HG03342 (cell line): Measurements from ENCODE around the gene SKAP1.

Source experiments
- ATAC-seq: cut with Tn5 transposase; IDR thresholded peaks from one replicate; pipeline ENCODE4 v1.9.1; 2021; ENCODE audit warnings: mild to moderate bottlenecking, moderate library complexity; ENCODE audit not compliant: unreplicated experiment

The SKAP1 gene

DNA sequence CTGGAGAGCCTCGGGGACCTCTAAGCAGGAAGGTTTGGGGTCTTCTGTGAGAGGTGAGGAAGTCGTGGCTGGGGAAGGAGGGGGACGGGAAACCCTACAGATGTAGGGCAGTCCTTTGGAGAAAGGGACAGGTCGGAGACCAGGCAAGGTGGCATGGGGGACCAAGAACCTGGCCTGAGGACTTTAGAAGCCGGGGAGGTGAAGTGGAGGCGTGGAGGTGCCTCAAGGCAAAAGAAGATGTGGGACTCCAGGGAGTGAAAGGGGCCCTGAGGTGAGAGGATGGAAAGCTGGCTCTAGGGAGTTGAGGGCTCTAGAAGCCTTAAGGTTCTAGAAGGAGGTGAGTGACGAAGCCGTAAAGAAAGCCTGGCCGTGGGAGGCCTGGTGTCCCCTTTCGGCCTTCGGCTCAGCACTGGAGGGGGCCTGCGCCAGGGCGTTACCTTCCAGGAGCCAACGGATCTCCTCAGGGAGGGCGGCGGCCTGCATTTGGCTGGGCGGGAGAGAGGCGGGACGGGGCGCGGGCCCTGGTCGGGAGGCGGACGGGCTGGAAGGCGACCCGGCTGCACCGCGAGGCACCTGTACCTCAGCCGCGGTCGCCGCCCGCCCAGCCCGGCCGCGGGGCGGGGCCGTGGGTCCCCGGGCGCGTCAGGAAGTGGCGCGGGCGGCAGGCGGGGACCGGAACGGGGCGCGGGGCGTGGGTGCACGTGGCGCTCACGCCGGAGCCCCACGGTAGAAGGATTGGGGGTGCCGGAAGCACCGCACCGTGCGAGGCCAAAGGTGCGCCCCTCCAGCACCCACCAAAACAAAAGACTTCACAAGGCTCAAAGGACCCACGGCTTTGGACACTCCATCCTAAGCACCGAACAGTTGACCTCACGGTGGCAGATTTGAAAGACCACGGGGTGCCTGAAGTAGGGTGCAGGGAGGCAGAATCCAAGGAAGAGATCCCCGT is at the start of gene SKAP1:
Gene SKAP1 (minus strand): TSS at position 577 of the 949 bp plus-strand sequence.
- ATAC-seq, result no peak

DNA sequence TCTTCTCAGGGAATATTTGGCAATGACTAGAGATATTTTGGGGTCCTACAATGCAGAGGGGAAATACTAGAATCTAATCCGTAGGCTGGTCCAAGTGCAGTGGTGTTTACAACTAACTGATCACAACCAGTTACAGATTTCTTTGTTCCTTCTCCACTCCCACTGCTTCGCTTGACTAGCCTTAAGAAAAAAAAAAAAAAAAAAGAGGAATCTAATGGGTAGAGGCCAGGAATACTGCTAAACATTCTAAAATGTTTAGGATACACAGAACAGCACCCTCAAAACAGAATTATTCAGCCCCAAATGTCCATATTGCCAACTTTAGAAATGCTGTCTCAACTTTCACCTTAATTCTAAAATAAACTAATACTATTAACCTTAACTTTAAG is 49.0 kb upstream of the SKAP1 start:
- ATAC-seq, result no peak

DNA sequence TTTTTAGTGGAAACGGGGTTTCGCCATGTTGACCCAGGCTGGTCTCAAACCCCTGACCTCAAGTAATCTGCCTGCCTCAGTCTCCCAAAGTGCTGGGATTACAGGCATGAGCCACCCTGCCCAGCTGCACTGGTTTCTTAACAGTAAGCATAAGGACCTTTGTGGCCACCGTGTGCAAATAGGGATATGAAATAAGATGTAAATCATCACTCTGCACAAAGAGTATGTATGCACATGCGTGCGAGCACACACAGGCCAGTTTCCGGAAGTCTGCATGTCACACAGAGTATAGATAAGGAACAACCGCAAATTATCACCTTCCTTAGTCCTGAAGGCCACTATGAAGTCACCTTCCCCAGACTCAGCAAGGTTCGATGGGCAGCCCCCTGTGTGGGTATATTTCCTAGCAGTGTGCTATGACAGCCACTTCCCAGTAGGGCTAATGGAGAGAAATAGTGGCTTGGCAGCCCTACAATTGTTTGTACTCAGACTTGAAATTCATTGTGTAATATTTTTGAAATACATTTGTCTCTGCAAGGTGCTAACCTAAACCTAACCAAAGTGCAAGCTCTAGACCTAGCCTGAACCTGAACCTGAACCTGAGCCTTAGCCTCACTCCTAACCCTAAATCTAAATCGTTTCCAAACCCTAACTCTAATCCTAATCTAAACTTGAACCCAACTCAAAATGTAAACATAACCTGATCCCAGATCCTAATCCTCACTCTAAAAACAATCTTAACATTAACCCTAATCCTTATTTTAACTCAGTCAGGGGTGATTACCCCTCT is 48.4 kb upstream of the SKAP1 start:
- ATAC-seq, result peak; percentile 90

DNA sequence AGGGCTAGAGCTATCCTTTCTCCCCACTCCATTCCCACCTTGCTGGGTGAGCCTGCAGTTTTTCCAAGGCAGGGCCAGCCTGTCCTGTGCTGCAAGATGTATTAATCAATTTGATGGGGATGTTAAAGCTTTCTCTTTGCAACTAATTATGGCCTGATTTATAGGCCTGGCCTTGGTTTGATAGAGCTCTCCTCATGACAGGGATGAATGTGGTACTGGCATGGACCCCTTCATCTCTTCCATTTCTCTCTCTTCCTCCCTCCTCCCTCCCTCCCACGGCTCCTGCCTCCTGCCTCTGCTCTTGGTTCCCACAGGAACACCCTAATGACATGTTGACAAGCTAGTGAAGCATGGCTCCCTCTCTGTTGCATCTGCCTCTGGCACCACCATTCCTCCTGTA is 47.2 kb upstream of the SKAP1 start:
- no peak for ATAC-seq

DNA sequence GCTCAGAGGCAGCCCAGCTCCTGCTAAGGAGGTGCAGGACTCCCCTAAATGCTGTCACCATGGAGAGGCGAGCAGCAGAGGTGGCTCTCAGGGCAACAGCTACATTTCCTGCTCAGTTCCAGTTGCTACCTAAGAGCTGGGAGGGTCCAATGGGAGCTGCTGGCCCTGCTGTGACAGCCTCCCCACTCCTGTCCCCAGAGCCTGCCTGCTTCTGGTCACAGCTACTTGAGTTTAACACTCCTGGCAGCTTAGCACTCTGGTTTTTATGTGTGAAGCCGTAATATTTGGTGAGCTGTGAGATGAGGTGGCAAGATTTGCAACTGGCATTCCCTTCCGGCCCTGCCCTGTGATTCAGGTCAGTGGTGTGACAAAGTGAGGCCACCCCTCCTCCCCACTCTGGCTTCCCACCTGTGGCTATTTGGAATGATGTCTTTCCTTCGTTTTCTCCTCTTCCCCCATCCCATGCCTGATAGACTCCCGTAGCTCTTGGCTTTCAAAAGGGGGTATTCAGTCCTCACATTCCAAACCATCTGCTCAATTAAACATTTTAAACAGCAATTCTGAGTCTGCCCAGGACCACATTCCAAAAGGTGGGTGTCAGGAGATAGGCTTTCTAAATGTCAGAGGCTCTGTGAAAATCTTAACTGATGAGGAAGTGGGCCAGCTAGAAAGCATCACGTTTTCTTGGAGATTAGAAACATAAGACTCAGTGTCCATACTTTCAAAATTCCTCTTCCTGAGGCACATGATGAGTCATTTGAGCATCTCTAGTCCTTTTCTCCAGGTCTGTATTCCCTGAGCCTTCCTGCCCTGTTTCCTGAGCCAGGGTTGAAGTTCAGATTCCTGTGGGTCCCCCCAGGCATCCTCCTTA is 42.6 kb upstream of the SKAP1 start:
- ATAC-seq, result peak; percentile 46

DNA sequence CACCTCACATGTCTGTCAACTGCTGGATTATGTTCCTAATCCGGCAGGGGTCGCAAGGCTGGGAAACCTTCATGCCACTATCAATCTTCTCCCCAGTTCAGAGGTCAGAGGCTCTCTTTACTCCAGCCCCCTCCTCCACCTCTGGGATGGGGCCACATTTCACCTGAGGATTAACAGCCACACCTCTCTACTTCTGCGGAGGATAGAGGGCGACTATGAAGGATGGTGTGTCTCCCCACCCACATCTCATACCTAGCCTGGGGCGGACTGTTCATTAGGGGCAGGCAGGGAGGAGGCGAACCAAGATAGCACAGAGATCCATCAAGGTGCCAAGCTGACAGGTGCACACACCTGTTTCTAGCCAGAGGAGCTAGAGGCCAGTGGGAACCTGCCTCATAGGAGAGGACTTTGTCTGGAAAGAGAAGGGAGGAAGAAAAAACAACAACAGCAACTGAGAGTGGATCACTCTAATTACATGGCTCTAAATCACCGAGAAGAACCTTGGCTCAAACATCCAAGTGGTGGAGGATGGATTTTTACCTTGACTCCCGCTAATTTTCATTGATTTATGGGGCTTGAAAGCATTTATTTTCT is 41.9 kb upstream of the SKAP1 start:
- ATAC-seq, result no peak

DNA sequence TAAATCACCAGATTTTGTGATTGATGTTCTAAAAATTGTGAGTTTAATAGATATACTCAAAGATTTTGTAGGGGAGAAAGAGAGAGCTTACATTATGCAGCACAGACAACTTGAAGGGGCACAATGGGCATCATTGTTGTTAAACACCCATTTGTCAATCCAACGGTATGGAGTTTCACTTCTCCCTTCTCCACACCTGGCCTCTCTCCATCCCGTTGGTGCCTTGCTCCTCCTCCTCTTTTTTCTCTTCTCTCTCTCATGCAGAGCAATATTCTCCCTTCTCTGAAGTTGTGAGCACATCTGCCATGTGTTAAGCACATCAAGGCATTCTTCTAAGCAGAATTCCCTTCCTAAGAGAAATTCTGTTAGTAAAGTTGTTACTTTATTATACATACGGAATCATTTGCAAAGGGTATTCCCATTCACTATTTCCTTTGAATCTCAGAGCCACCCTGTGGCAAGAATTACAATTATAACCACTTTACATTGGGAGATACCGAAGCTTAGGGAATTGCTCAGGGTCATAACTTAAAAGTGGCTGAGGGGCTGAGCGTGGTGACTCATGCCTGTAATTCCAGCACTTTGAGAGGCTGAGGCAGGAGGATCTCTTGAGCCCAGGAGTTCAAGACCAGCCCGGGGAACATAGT is 40.5 kb upstream of the SKAP1 start:
- ATAC-seq, result no peak

DNA sequence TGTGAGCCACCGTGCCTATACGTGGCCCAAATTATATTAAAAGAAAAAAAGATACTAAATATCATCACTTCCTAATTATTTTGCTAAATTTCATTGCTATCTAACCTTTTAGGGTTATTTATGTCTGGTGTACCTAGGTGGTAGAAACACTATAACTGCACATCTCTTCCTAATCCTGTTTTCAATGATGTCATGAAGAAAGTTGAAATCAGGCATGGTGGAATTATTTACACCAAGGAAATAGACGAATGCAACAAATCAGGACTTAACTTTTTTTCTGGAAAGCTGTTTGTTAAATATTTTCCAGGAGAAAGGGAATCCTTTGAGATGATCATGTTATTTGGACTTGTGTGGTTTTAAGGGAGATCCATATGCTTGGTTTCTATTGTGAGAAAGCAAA is 39.2 kb upstream of the SKAP1 start:
- ATAC-seq, result no peak

DNA sequence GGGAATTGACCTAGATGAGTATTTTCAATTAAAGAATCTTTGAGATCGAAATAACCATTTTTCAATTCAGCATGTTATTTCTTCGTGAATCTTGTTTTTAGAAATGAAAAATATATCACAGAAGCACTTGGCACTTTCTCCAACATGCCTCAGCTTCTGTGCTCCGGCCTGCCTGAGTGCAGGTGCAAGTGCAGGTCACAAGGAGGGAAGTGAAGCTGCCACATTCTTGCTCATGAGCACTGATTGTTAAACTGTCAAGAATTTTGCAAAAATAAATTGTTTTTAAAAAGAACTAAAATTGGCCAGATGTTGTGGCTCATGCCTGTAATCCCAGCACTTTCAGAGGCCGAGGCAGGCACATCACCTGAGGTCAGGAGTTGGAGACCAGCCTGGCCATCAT is 38.3 kb upstream of the SKAP1 start:
- no peak for ATAC-seq

DNA sequence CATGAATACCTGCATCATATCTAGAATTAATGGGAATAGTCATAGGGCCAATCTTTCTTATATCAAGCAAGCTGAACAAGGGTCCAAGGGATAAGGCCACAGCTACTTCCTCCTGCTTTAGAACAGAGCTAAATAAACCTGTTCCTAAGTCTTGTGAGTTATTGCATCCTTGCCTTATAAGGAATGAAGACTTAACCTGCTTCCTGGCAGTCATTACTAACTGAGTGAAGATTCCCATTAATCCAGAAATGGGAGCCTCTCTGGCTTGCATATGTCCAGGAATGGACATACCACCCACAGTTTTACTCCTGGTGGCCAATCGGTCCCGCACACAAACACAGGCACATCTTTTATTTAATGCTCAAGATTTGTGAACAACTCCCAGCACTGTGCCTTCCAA is 35.9 kb upstream of the SKAP1 start:
- no peak for ATAC-seq

DNA sequence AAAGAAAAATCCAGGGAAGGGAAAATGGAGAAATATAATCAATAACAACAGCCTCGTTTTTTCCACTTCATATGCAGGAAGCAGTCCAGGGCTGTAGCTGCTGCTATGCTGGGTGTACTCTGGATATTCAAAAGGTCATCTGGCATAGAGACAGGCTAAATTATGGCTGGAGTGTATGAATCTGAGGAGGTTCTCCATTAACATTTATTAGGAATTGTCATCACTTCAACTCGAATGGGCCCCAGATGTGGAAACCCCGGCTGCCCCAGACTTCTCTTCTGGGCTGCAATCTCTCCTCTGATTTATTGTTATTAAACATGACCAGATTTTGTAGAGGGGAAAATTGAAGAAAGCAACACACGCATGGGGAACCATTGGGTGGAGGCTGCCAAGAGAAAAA is 33.5 kb upstream of the SKAP1 start:
- ATAC-seq, result no peak

DNA sequence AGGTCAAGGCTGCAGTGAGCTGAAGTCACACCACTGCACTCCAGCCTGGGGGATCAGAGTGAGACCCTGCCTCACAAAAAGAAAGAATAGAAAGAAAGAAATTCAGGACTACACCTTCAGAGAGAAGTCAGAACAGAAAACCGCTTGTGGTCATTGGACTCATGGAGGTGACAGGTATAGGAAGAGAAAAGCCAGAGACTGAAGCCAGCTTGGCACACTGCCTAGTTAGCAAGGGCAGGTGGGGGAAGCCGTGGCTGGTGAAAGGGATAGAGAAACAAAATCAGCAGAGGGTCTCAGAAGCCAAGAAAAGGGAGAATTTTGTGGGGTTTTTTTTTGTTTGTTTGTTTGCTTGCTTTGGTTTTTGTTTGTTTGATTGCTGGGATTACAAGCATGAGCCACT is 32.9 kb upstream of the SKAP1 start:
- no peak for ATAC-seq

DNA sequence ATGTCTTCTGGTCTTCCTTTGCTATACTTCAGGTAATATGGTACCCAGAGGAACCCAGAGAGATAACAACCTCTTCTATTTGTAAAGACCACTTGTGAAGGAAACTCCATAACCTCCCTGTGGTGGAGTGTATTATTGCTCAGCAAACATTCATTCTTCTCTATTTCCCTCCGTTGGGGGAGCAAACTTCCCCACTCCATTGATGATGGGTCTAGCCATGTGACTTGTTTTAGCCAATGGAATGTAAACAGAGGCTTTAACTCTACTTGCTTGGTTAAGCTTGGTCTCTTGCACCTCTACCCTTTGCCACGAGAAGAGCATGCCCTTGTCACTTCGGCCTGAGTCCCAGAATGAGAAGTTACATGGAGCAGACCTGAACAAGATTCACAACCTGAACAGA is 30.0 kb upstream of the SKAP1 start:
- no peak for ATAC-seq

DNA sequence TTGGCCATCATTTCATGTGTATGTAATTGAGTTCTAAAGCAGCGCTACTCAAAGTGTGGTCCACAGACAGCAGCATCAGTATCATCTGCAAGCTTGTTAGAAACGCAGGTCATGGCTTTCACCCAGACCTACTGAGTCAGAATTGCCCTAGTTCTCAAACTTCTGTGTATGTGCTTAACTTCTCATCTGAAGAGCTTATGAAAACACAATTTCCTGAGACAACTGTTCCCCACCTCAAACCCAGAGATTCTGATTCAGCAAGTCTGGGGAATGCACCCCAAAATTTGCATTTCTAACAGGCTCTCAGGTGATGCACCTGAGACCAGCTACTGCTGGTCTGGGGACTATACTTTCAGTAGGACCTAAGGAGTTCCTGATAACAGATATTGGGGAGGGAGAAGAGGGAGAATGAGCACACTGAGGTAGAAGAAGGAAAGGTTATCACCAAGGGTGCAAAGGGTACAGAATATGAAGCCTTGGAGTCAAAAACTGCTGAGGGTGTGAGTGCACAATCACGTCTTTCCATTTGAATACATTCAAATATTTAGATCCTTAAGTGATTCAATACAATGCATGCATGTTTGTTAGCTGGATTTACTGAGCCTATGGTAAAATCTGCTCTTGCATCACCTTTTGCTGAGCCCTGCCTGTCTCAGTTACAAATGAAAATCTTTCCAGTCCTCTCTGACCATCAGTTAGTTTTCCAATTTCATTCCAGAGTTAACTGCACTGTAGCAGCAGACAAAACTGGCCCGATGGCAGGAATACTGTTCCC is 29.2 kb upstream of the SKAP1 start:
- peak; percentile 43 for ATAC-seq

DNA sequence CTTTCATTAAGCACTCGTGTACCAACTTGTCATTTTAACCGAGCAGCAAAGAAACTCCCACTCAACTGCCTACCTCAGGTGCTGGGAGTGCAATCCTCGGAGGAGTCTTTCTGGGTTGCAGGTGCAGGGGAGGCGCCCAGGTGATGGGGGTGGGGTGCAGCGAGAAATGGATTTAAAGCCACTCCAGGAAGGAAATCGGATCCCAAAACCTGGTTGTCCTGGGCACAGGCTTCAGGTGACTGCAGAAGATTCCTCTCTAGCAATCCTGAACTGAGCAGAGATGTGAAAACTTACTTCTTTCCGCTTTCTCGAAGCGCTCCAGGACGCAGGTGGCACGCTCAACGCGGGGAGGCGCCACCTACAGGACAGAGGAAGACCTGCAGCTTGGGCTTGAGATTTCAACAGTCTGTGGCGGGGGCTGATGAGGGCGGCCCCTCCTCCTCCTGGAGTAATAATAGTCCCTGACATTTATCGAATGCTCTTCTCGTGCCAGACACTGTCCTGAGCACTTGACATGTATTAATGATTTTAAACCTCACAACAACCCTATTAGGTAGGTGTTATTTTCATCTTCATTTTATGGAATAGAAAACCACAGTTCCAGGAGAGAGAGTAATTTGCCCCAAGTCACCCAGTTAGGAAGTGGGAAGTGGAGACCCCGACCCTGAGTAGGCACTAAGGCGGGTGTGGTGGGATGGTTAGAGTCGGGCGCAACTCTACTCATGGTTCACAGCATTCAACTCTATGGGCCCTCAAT is 27.2 kb upstream of the SKAP1 start:
- ATAC-seq, result peak; percentile 70

DNA sequence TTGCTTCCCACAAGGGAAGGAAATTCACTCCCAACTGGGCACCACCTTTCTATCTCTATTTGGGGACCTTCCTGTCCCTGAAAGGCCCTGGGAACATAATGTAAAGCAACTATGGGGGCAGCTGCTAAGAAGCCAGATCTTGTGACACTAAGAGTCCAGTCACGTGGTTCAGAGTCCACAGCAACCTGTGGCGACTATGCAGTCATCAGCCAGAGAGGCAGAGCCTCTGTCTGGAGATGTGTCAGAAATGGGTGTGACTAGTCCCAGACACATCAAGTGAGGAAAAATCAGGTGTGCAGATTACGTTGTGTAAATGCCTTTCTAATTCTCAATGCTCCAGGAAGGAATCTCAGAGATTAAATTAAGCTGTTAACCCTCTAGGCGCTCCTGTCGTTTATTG is 26.6 kb upstream of the SKAP1 start:
- ATAC-seq, result no peak

DNA sequence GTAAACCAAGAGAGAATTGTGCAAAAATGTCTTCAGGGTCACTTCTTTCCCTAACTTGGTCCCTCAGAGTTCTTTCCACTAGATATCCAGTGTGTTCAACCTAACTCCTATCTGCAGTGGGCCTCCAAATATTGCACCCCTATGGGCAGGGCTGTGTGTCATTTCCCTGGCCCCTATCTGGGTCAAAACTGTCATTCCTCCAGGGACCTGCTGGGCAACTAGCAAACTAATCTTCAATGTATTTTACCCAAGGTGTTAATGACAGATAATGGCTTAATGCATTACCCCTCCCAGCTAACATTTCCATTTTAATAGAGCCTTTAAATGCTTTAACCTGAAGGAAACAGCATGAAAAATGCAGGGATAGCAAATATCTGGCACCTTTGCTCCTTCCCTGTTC is 25.8 kb upstream of the SKAP1 start:
- no peak for ATAC-seq

DNA sequence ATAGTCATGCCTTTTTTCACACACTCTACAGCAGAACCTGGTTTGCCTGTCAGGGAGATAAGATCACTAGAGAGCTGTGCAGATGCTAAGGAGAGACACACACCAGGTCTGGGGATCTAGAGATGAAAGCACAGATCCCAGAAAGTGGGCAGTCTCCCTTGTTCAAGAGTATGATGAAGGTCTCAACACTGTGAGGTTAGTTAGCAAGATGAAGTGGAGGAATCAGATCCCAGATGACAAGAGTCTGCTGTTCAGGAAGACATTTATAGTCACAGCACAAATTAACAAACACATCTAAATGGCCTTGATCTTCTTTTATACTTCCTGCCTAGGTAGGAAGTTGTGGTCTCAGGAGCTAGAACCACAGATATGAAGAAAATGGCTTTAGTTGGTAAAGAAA is 23.4 kb upstream of the SKAP1 start:
- no peak for ATAC-seq

DNA sequence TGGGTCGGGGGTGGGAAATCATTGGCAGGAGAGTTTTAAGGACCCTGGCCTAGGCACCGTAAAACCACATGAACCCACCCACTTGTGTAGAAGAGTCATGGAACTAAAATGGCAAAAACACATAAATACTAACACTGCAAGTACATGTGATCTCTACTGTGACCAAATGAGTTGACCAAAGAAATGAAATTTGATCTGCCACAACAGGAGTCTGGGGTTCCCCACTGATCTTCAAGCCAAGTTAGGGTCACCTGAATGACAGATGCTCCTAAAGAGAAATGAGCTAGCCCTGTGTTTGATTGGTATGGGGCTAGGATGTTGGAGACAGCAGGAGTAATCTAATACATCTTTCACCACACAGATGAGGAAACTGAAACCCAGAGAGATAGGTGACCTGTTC is 21.5 kb upstream of the SKAP1 start:
- no peak for ATAC-seq
